HEK293T (cell line): ENCODE results near the gene RNF212.
A peak's percentile ranks its signal among the peaks of the same experiment; 100 is the strongest.

ENCODE experiments used
- BHLHE40 ChIP-seq: fragments of 450-650 bp; IDR thresholded peaks from 2 replicates; pipeline ENCODE4 v1.6.1; 2016; ENCODE audit warnings: mild to moderate bottlenecking, moderate library complexity, borderline replicate concordance
- ELF4 ChIP-seq: fragments of 450-650 bp; IDR thresholded peaks from 2 replicates; pipeline ENCODE4 v1.6.1; 2017; ENCODE audit warnings: antibody characterized with exemption
- FOXK2 ChIP-seq: fragments of 450-650 bp; IDR thresholded peaks from 2 replicates; pipeline ENCODE4 v1.6.1; 2016; ENCODE audit warnings: mild to moderate bottlenecking
- HDGF ChIP-seq: fragments of 450-650 bp; IDR thresholded peaks from 2 replicates; pipeline ENCODE4 v1.6.1; 2017; ENCODE audit warnings: antibody characterized with exemption, borderline replicate concordance
- L3MBTL2 ChIP-seq: fragments of 450-650 bp; conservative IDR thresholded peaks from 2 replicates; pipeline ENCODE4 v1.6.1; 2016; ENCODE audit warnings: mild to moderate bottlenecking
- LEF1 ChIP-seq: fragments of 450-650 bp; IDR thresholded peaks from 2 replicates; pipeline ENCODE4 v1.6.1; 2017; ENCODE audit warnings: mild to moderate bottlenecking, borderline replicate concordance
- SP1 ChIP-seq: fragments of 450-650 bp; IDR thresholded peaks from 2 replicates; pipeline ENCODE4 v1.6.1; 2017
- TARDBP ChIP-seq: fragments of 450-650 bp; IDR thresholded peaks from 2 replicates; pipeline ENCODE4 v1.6.1; 2016
- ZNF384 ChIP-seq: fragments of 450-650 bp; IDR thresholded peaks from 2 replicates; pipeline ENCODE4 v1.6.1; 2016

DNA sequence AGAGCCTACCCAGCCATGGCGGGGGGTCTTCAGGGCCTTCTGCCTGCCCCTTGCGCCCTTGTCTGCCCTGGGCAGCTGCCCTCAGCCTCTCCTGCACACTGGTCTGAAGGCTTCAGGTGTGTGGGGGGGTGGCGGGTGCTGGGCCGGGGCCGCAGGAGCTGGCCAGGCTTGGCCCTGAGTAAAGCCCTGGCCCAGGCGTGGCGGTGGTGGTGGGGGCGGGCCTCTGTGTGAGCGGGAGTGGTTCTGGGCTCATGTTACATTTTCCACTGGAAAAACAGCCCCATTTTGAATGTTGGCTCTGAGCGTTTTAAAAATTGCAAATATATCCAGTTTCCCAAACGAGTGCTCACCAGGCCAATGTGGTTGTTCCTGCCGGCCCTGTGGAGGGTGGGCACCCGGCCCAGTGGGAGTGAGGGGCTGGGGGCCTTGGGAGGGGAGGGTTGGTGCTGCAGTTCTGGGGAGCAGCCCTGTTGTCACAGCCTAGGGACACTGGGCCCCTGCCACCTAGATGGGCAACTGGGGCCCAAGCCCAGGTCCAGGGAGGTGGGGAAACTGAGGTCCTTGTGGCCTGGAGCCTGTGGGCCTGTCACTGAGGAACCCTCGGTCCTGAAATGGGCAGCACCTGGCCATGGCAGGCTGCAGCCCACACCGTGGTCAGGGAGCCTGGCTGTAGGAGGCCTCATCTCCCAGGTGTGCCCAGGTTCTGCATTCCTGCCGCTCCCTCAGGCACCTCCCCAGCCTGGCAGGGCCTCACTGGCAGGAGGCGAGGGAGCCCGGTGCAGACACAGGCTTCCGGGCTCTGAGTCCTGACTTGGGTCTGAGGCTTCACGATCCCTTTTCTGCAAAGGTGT, 73.6 kb downstream of the RNF212 start:
- TF ChIP-seq TARDBP (no peak), L3MBTL2 (no peak), BHLHE40 (no peak), ZNF384 (no peak), LEF1 (no peak), ELF4 (no peak), HDGF (0 out of 2 replicates have a peak, but pooled peaks have one; percentile 16), FOXK2 (no peak), SP1 (no peak)
